Measurements from ENCODE around the gene CHST9.

DNA sequence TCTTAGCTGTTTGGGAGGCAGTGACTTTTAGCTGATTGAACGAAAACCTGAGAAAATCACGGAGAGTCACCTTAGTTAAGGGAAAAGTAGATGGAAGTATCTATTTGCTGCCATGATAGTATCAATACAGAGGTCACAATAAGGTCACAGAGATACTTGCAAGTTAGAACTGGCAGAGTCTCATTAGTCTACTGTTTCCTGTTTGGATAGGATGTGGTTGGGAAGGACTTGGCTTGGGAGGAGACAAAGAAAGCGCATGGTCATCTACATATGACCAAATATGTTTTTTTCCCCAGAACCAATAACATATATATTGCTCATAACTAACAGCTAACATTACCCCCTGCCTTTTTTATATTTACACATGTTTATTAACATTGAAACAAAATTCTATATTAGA is 241.2 kb downstream of the CHST9 start:
- TF ChIP-seq KLF6 (CRISPR knock-in tag; IDR thresholded peaks at IDR 0.05; ENCODE audit: borderline replicate concordance) (no peak), MAFK (IDR thresholded peaks at IDR 0.05; ENCODE audit: low read length) (no peak), EZH2 (IDR thresholded peaks at IDR 0.05; ENCODE audit: borderline replicate concordance, low read depth, low read length) (no peak), CBX8 (IDR thresholded peaks at IDR 0.05; ENCODE audit: borderline replicate concordance, extremely low read depth, low read depth, low read length, poor library complexity, severe bottlenecking) (no peak), RNF2 (IDR thresholded peaks at IDR 0.05) (no peak), KAT8 (IDR thresholded peaks at IDR 0.05; ENCODE audit: low read depth) (no peak), ELF1 (tag; IDR thresholded peaks at IDR 0.05) (no peak), ILF3 (IDR thresholded peaks at IDR 0.05; ENCODE audit: borderline replicate concordance) (no peak)
- TF ChIP-seq, protein P1, sequence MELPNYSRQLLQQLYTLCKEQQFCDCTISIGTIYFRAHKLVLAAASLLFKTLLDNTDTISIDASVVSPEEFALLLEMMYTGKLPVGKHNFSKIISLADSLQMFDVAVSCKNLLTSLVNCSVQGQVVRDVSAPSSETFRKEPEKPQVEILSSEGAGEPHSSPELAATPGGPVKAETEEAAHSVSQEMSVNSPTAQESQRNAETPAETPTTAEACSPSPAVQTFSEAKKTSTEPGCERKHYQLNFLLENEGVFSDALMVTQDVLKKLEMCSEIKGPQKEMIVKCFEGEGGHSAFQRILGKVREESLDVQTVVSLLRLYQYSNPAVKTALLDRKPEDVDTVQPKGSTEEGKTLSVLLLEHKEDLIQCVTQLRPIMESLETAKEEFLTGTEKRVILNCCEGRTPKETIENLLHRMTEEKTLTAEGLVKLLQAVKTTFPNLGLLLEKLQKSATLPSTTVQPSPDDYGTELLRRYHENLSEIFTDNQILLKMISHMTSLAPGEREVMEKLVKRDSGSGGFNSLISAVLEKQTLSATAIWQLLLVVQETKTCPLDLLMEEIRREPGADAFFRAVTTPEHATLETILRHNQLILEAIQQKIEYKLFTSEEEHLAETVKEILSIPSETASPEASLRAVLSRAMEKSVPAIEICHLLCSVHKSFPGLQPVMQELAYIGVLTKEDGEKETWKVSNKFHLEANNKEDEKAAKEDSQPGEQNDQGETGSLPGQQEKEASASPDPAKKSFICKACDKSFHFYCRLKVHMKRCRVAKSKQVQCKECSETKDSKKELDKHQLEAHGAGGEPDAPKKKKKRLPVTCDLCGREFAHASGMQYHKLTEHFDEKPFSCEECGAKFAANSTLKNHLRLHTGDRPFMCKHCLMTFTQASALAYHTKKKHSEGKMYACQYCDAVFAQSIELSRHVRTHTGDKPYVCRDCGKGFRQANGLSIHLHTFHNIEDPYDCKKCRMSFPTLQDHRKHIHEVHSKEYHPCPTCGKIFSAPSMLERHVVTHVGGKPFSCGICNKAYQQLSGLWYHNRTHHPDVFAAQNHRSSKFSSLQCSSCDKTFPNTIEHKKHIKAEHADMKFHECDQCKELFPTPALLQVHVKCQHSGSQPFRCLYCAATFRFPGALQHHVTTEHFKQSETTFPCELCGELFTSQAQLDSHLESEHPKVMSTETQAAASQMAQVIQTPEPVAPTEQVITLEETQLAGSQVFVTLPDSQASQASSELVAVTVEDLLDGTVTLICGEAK (IDR thresholded peaks at IDR 0.05), result no peak
- TF ChIP-seq, protein P1 (CRISPR knock-in tag; IDR thresholded peaks at IDR 0.05), result no peak
- TF ChIP-seq, protein P2, sequence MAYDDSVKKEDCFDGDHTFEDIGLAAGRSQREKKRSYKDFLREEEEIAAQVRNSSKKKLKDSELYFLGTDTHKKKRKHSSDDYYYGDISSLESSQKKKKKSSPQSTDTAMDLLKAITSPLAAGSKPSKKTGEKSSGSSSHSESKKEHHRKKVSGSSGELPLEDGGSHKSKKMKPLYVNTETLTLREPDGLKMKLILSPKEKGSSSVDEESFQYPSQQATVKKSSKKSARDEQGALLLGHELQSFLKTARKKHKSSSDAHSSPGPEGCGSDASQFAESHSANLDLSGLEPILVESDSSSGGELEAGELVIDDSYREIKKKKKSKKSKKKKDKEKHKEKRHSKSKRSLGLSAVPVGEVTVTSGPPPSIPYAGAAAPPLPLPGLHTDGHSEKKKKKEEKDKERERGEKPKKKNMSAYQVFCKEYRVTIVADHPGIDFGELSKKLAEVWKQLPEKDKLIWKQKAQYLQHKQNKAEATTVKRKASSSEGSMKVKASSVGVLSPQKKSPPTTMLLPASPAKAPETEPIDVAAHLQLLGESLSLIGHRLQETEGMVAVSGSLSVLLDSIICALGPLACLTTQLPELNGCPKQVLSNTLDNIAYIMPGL (CRISPR knock-in tag; IDR thresholded peaks at IDR 0.05), result no peak
